HG03159 (cell line): ENCODE measurements around the gene EEF1E1.
A peak's percentile ranks its signal among the peaks of the same experiment; 100 is the strongest.
"Not testable (repeated sequence)": the region's sequence is repeated elsewhere in the genome, so short reads cannot be mapped to it uniquely, and the experiment has no call there.

ENCODE experiments used
- ATAC-seq: cut with Tn5 transposase; IDR thresholded peaks from one replicate; pipeline ENCODE4 v1.9.1; 2021; ENCODE audit warnings: mild to moderate bottlenecking, moderate library complexity; ENCODE audit not compliant: unreplicated experiment

Gene EEF1E1

GRCh38 chr6:8064638-8065518, 37.5 kb downstream of the EEF1E1 start:
- no peak for ATAC-seq

GRCh38 chr6:8063761-8064637, 38.3 kb downstream of the EEF1E1 start, which contains the start of gene BLOC1S5:
Gene BLOC1S5, minus strand, starts transcription at chr6:8064389. Its CDS starts 13 bp downstream, at chr6:8064376.
- ATAC-seq: peak; percentile 92

GRCh38 chr6:8061736-8062135, 40.6 kb downstream of the EEF1E1 start:
- ATAC-seq: no peak

- no peak for ATAC-seq
These were observed 42.0 kb downstream of the EEF1E1 start for GRCh38 chr6:8060346-8060745.

- no peak for ATAC-seq
These were observed 43.2 kb downstream of the EEF1E1 start for GRCh38 chr6:8059129-8059528.

GRCh38 chr6:8057793-8058192, 44.6 kb downstream of the EEF1E1 start:
- no peak for ATAC-seq

- ATAC-seq: no peak
These were observed 45.1 kb downstream of the EEF1E1 start for GRCh38 chr6:8057263-8057662.

- no peak for ATAC-seq
These were observed 48.1 kb downstream of the EEF1E1 start for GRCh38 chr6:8054276-8054675.

- ATAC-seq: no peak
These were observed 54.6 kb downstream of the EEF1E1 start for GRCh38 chr6:8047541-8048292.

GRCh38 chr6:8045769-8046168, 56.6 kb downstream of the EEF1E1 start:
- not testable (repeated sequence) for ATAC-seq

GRCh38 chr6:8043221-8043620, 59.1 kb downstream of the EEF1E1 start:
- ATAC-seq: no peak

- no peak for ATAC-seq
These were observed 60.3 kb downstream of the EEF1E1 start for GRCh38 chr6:8041913-8042583.

- ATAC-seq: not testable (repeated sequence)
These were observed 68.2 kb downstream of the EEF1E1 start for GRCh38 chr6:8034107-8034506.

GRCh38 chr6:8030920-8031319, 71.4 kb downstream of the EEF1E1 start:
- no peak for ATAC-seq
